Prostate gland (tissue), 2 donors: Measurements from ENCODE around the gene GRK3. TPM values are rescaled to one million over a fixed set of nuclear protein-coding genes. Genes with fewer than 3 reads are reported as not detected.

Experiments used
- DNase-seq: peaks from one replicate; pipeline ENCODE4 v3.0.0-alpha.2; 2019; ENCODE audit warnings: low spot score
- H3K27ac ChIP-seq, 2 donors: fragments of 200-600 bp; sonication (generic); 2 replicates each; pipeline ENCODE4 v1.5.1; 2017 to 2019
- H3K27me3 ChIP-seq: fragments of 200-600 bp; sonication (generic); replicated peaks from 2 replicates; pipeline ENCODE4 v1.5.1; 2019; ENCODE audit not compliant: insufficient read depth
- H3K36me3 ChIP-seq, 2 donors: fragments of 200-600 bp; sonication (generic); 1 replicate in 1 of 2; 2 replicates in 1 of 2; pipeline versions ENCODE4 v1.5.1 to v1.8.1; 2017 to 2019
- H3K4me1 ChIP-seq: fragments of 200-600 bp; sonication (generic); replicated peaks from 2 replicates; pipeline ENCODE4 v1.5.1; 2019
- H3K4me3 ChIP-seq, 2 donors: fragments of 200-600 bp; sonication (generic); 2 replicates each; pipeline ENCODE4 v1.5.1; 2017 to 2019
- H3K9me3 ChIP-seq: fragments of 200-600 bp; sonication (generic); 2 replicates; pipeline ENCODE4 v1.5.1; 2017
- CTCF ChIP-seq, 4 experiments: fragments of 200-600 bp in 2 of 4; fragments of 450-650 bp in 2 of 4; sonication (generic) in 2 of 4; IDR thresholded peaks; 1 replicate in 3 of 4; 2 replicates in 1 of 4; pipeline ENCODE4 v1.5.1; 2016 to 2019; ENCODE audit warnings: antibody characterized with exemption in 4 of 4, mild to moderate bottlenecking in 2 of 4, moderate library complexity in 2 of 4
- POLR2A ChIP-seq: fragments of 450-650 bp; IDR thresholded peaks from one replicate; pipeline ENCODE4 v1.6.1; 2016; ENCODE audit warnings: antibody characterized with exemption, mild to moderate bottlenecking
- POLR2AphosphoS5 ChIP-seq: sonication (generic); formaldehyde crosslinking; IDR thresholded peaks from one replicate; pipeline ENCODE4 v1.6.1; 2017; ENCODE audit warnings: antibody characterized with exemption
- WGBS: methylation state at CpG from one replicate; pipeline ENCODE4 v1.1.5; 2018; 5-methylcytosine and 5-hydroxymethylcytosine counted together
- intact Hi-C: fragments of 100-400 bp; cut with DNase I; formaldehyde crosslinking; loops from one replicate; pipeline ENCODE4 v1.14.2; 2022
- total RNA-seq, 2 donors: library from RNA; depleted of rRNA; stranded (reverse); fragments of >200 nt; gene quantifications; one replicate each; pipeline ENCODE4 v1.1.0, GENCODE V29; 2016

GRK3 gene
- total RNA-seq, 2 donors from 2014 or later = 10.2 to 16.9 TPM

- Histone ChIP-seq H3K27ac (no peak overlapping the region), H3K36me3 (no peaks in the 10 kb centered on the region), H3K4me1 (peaks cover 6% of the 10 kb centered on the region), H3K4me3 (no peak overlapping the region), H3K27me3 (no peaks in the 10 kb centered on the region), H3K9me3 (no peaks in the 10 kb centered on the region)
- TF ChIP-seq CTCF (IDR thresholded peaks at IDR 0.05) = no peak
- no peak for TF ChIP-seq POLR2A
- no peak for TF ChIP-seq POLR2AphosphoS5
- DNase-seq = no peak
- intact Hi-C loops = no loop called here
- WGBS = 98% methylated on average over 2 of the region's 2 CpGs
Observed at GRCh38 chr22:25659413-25659812, 94.9 kb downstream of the GRK3 start.

DNA sequence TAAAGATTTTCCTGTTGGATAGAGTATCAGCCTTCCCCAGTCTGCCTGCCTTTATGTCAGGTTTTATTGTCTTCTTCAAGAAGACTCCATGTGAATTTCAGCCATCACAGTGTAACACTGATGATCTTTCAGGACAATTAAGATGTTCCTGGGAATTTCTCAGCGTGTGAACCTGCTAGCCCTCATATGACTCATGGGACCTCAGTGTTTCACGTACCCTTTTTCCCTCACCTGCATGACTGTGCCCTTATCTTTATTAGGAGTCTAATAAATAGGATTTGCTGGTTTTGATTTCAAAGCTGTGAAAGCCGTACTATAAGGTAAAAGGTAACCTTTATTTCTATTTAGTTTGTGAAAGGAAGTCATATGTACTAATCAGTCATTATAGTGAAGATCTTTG, 95.9 kb downstream of the GRK3 start:
- H3K27ac ChIP-seq = peak overlapping the region; percentile 26 to 30
- H3K9me3 ChIP-seq = no peaks in the 10 kb centered on the region
- peaks cover 6% of the 10 kb centered on the region for H3K4me1 ChIP-seq
- WGBS = 57% methylated on average over 3 of the region's 3 CpGs
- no peak for DNase-seq
- H3K27me3 ChIP-seq = no peaks in the 10 kb centered on the region
- no peaks in the 10 kb centered on the region for H3K36me3 ChIP-seq
- no peak for TF ChIP-seq CTCF (IDR thresholded peaks at IDR 0.05)
- peak; percentile 71 for TF ChIP-seq POLR2AphosphoS5
- TF ChIP-seq POLR2A = no peak
- intact Hi-C loops = no loop called here
- no peak overlapping the region for H3K4me3 ChIP-seq

- TF ChIP-seq POLR2AphosphoS5 (no peak), POLR2A (no peak), CTCF (IDR thresholded peaks at IDR 0.05) (no peak)
- Histone ChIP-seq H3K27me3 (no peaks in the 10 kb centered on the region), H3K4me3 (no peak overlapping the region), H3K9me3 (no peaks in the 10 kb centered on the region), H3K27ac (no peak overlapping the region), H3K4me1 (peaks cover 6% of the 10 kb centered on the region), H3K36me3 (no peaks in the 10 kb centered on the region)
- WGBS = 30% methylated on average over 2 of the region's 2 CpGs
- intact Hi-C loops = no loop called here
- DNase-seq = no peak
Observed at GRCh38 chr22:25661073-25661472, 96.6 kb downstream of the GRK3 start.

DNA sequence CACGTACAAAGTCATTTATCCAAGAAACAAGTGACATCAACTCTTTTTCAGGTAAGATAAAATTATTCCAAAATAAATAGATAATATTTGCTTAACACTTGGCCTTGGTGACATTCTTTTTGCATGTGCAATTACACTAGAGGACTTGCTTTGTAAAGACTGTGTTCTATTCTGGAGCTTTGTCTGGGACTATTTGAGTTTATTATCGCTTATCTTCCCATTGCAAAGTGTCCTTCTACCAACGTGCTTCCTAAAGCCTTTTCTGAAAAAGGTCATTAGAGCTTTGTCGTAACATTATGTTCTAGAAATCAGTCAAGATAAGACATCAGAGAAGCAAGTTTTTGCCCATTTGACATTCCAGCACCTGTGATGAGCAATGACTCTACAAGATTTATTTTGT, 99.2 kb downstream of the GRK3 start:
- Histone ChIP-seq H3K4me1 (peaks cover 6% of the 10 kb centered on the region), H3K36me3 (no peaks in the 10 kb centered on the region), H3K4me3 (no peak overlapping the region), H3K27ac (no peak overlapping the region), H3K27me3 (no peaks in the 10 kb centered on the region), H3K9me3 (no peaks in the 10 kb centered on the region)
- intact Hi-C loops = no loop called here
- no peak for DNase-seq
- 59% methylated on average over 4 of the region's 4 CpGs for WGBS
- TF ChIP-seq POLR2AphosphoS5 = no peak

- Histone ChIP-seq H3K9me3 (no peaks in the 10 kb centered on the region), H3K27ac (no peak overlapping the region), H3K36me3 (no peaks in the 10 kb centered on the region), H3K27me3 (no peaks in the 10 kb centered on the region), H3K4me3 (no peak overlapping the region), H3K4me1 (no peaks in the 10 kb centered on the region)
- whole genome bisulfite sequencing = 50% methylated on average over 8 of the region's 8 CpGs
- TF ChIP-seq POLR2AphosphoS5 = no peak
- TF ChIP-seq POLR2A = no peak
- TF ChIP-seq CTCF (IDR thresholded peaks at IDR 0.05) = no peak
- intact Hi-C loops = no loop called here
- DNase-seq = no peak
Observed at GRCh38 chr22:25666308-25666707, 101.8 kb downstream of the GRK3 start.
